GM18858 (cell line): ENCODE results near the gene ARHGAP18.

Experiments used
- ATAC-seq: cut with Tn5 transposase; IDR thresholded peaks from one replicate; pipeline ENCODE4 v1.9.1; 2021; ENCODE audit not compliant: unreplicated experiment

Gene ARHGAP18

GRCh38 chr6:129623008-129623732 lies 86.8 kb downstream of the ARHGAP18 start:
- ATAC-seq, result peak; percentile 49

GRCh38 chr6:129621252-129621651 lies 88.7 kb downstream of the ARHGAP18 start:
- ATAC-seq, result no peak

- no peak for ATAC-seq
Measured at GRCh38 chr6:129620234-129620610, 89.8 kb downstream of the ARHGAP18 start.

GRCh38 chr6:129619579-129620233 lies 90.3 kb downstream of the ARHGAP18 start:
- ATAC-seq, result no peak

- ATAC-seq, result no peak
Measured at GRCh38 chr6:129617986-129618385, 92.0 kb downstream of the ARHGAP18 start.

- ATAC-seq, result no peak
Measured at GRCh38 chr6:129615496-129615895, 94.5 kb downstream of the ARHGAP18 start.

- no peak for ATAC-seq
Measured at GRCh38 chr6:129615020-129615419, 95.0 kb downstream of the ARHGAP18 start.

GRCh38 chr6:129614464-129614863 lies 95.5 kb downstream of the ARHGAP18 start:
- no peak for ATAC-seq

GRCh38 chr6:129612440-129612839 lies 97.5 kb downstream of the ARHGAP18 start:
- ATAC-seq, result no peak

- no peak for ATAC-seq
Measured at GRCh38 chr6:129609635-129610034, 100.3 kb downstream of the ARHGAP18 start.

- no peak for ATAC-seq
Measured at GRCh38 chr6:129608886-129609537, 101.0 kb downstream of the ARHGAP18 start.

GRCh38 chr6:129607581-129608186 lies 102.3 kb downstream of the ARHGAP18 start:
- ATAC-seq, result no peak

GRCh38 chr6:129606664-129607063 lies 103.3 kb downstream of the ARHGAP18 start:
- peak; percentile 65 for ATAC-seq

GRCh38 chr6:129605967-129606366 lies 104.0 kb downstream of the ARHGAP18 start:
- no peak for ATAC-seq

- no peak for ATAC-seq
Measured at GRCh38 chr6:129605095-129605494, 104.9 kb downstream of the ARHGAP18 start.

GRCh38 chr6:129604321-129604720 lies 105.7 kb downstream of the ARHGAP18 start:
- no peak for ATAC-seq

GRCh38 chr6:129603741-129604140 lies 106.2 kb downstream of the ARHGAP18 start:
- ATAC-seq, result no peak

GRCh38 chr6:129601323-129601722 lies 108.7 kb downstream of the ARHGAP18 start:
- no peak for ATAC-seq

GRCh38 chr6:129599467-129599866 lies 110.5 kb downstream of the ARHGAP18 start:
- ATAC-seq, result no peak

GRCh38 chr6:129598244-129599187 lies 111.5 kb downstream of the ARHGAP18 start:
- ATAC-seq, result peak; percentile 64
